WTC11 (cell line): ENCODE data around the gene GRK2. TPM values are rescaled to one million over a fixed set of nuclear protein-coding genes. Genes with fewer than 3 reads are reported as not detected.

Source experiments
- ATF6 ChIP-seq: sonication (generic); formaldehyde crosslinking; IDR thresholded peaks from 2 replicates; pipeline ENCODE4 v1.8.1; 2023; ENCODE audit warnings: mild to moderate bottlenecking, missing genetic modification reagents
- CBFB ChIP-seq: sonication (generic); formaldehyde crosslinking; IDR thresholded peaks from 2 replicates; pipeline ENCODE4 v1.8.1; 2022; ENCODE audit warnings: mild to moderate bottlenecking, low read depth, missing genetic modification reagents
- ESRRA ChIP-seq: sonication (generic); formaldehyde crosslinking; IDR thresholded peaks from 2 replicates; pipeline ENCODE4 v1.8.1; 2022; ENCODE audit warnings: mild to moderate bottlenecking, missing genetic modification reagents, borderline replicate concordance
- FOXP4 ChIP-seq: sonication (generic); formaldehyde crosslinking; IDR thresholded peaks from 2 replicates; pipeline ENCODE4 v1.8.0; 2022; ENCODE audit warnings: mild to moderate bottlenecking, missing genetic modification reagents
- MAX ChIP-seq: sonication (generic); formaldehyde crosslinking; IDR thresholded peaks from 2 replicates; pipeline ENCODE4 v1.8.0; 2022; ENCODE audit warnings: mild to moderate bottlenecking, missing genetic modification reagents
- NFYB ChIP-seq: sonication (generic); formaldehyde crosslinking; conservative IDR thresholded peaks from 2 replicates; pipeline ENCODE4 v1.8.0; 2022; ENCODE audit warnings: low read depth, missing genetic modification reagents
- SMAD3 ChIP-seq: sonication (generic); formaldehyde crosslinking; IDR thresholded peaks from 2 replicates; pipeline ENCODE4 v1.8.0; 2022; ENCODE audit warnings: missing genetic modification reagents, mild to moderate bottlenecking, borderline replicate concordance
- SMAD4 ChIP-seq: sonication (generic); formaldehyde crosslinking; IDR thresholded peaks from 2 replicates; pipeline ENCODE4 v1.8.0; 2022; ENCODE audit warnings: mild to moderate bottlenecking, missing genetic modification reagents
- SOX15 ChIP-seq: fragments of 250-450 bp; sonication (Bioruptor Pico); IDR thresholded peaks from 2 replicates; pipeline ENCODE4 v1.9.0; 2021; ENCODE audit warnings: mild to moderate bottlenecking
- STAT6 ChIP-seq: sonication (generic); formaldehyde crosslinking; conservative IDR thresholded peaks from 2 replicates; pipeline ENCODE4 v1.8.1; 2023; ENCODE audit warnings: mild to moderate bottlenecking, low read depth, missing genetic modification reagents, moderate library complexity
- TEAD1 ChIP-seq: sonication (generic); formaldehyde crosslinking; IDR thresholded peaks from 2 replicates; pipeline ENCODE4 v1.8.0; 2022; ENCODE audit warnings: mild to moderate bottlenecking, missing genetic modification reagents
- ZBTB21 ChIP-seq: sonication (generic); formaldehyde crosslinking; IDR thresholded peaks from 2 replicates; pipeline ENCODE4 v1.8.1; 2023; ENCODE audit warnings: mild to moderate bottlenecking, missing genetic modification reagents, borderline replicate concordance
- ZMAT4 ChIP-seq: fragments of 250-450 bp; sonication (Bioruptor Pico); IDR thresholded peaks from 2 replicates; pipeline ENCODE4 v1.9.0; 2021; ENCODE audit warnings: mild to moderate bottlenecking
- ZNF317 ChIP-seq: sonication (generic); formaldehyde crosslinking; IDR thresholded peaks from 2 replicates; pipeline ENCODE4 v1.8.1; 2023; ENCODE audit warnings: low read depth, mild to moderate bottlenecking, moderate library complexity, missing genetic modification reagents, borderline replicate concordance
- ZNF671 ChIP-seq: fragments of 250-450 bp; sonication (Bioruptor Pico); IDR thresholded peaks from 2 replicates; pipeline ENCODE4 v1.8.0; 2021; ENCODE audit warnings: mild to moderate bottlenecking
- total RNA-seq: library from RNA; stranded (reverse); gene quantifications from 3 replicates; pipeline ENCODE4 v1.2.3, GENCODE V29; 2021
- TF ChIP-seq, protein P1 (sequence below): fragments of 250-450 bp; sonication (Bioruptor Pico); IDR thresholded peaks from 2 replicates; pipeline ENCODE4 v1.9.0; 2021; ENCODE audit warnings: moderate library complexity, mild to moderate bottlenecking, inconsistent platforms, borderline replicate concordance
- TF ChIP-seq, protein P2 (sequence below): fragments of 250-450 bp; sonication (Bioruptor Pico); IDR thresholded peaks from 2 replicates; pipeline ENCODE4 v2.1.2; 2022; ENCODE audit warnings: mild to moderate bottlenecking, moderate library complexity
- TF ChIP-seq, protein P3 (sequence below): sonication (generic); formaldehyde crosslinking; IDR thresholded peaks from 2 replicates; pipeline ENCODE4 v1.8.1; 2022; ENCODE audit warnings: mild to moderate bottlenecking, moderate library complexity, missing genetic modification reagents
- TF ChIP-seq, protein P4 (sequence below): sonication (generic); formaldehyde crosslinking; IDR thresholded peaks from 2 replicates; pipeline ENCODE4 v1.8.1; 2022; ENCODE audit warnings: low read depth, mild to moderate bottlenecking, moderate library complexity, missing genetic modification reagents, borderline replicate concordance
- TF ChIP-seq, protein P5 (sequence below): fragments of 250-450 bp; sonication (Bioruptor Pico); IDR thresholded peaks from 2 replicates; pipeline ENCODE4 v1.9.0; 2021; ENCODE audit warnings: mild to moderate bottlenecking, borderline replicate concordance

The GRK2 gene
- total RNA-seq, 1 experiment from 2014 or later, result 68.1 TPM

DNA sequence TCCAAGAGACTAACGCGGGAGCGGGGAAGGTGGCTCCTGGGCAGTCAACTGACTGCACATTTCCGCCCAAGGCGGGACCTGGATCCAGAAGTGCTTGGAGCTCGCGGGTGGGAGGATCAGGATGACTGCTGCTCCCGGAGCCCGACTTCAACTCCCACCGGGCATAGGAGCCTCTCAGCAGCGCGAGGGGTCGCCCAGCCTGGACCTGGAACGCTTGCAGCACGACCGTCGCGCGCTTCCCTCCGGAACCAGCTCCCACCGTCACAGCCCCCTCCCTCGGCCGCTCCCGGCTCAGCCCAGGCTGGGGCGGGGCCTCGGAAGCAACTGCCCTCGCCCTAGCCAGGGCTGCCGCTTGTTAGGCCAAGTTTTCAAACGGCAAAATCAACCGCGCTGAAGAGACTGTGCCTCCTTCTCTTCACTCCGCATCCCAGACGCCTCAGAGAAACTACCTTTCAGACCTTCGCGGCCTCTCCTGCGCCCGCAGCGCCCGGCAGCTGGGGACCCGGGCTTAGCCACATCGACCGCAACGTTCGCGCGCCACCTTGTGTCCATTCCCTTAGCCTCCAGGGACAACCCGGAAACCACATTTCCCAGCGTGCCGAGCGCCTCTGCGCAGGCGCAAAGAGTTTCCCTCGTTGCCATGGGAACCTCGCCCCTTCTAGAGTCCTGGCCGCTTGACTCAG is 51.1 kb downstream of the GRK2 start (continued):
- TF ChIP-seq STAT6 (CRISPR knock-in tag) (no peak), SMAD4 (CRISPR knock-in tag) (no peak), ZMAT4 (CRISPR knock-in tag) (no peak), CBFB (CRISPR knock-in tag) (no peak), NFYB (CRISPR knock-in tag) (no peak), ZBTB21 (no peak), SMAD3 (CRISPR knock-in tag) (no peak), MAX (CRISPR knock-in tag) (peak; percentile 59; the same call in 1 of the 2 replicates), ATF6 (CRISPR knock-in tag) (no peak), SOX15 (no peak), FOXP4 (CRISPR knock-in tag) (0 out of 2 replicates have a peak, but pooled peaks have one; percentile 30), ESRRA (CRISPR knock-in tag) (0 out of 2 replicates have a peak, but pooled peaks have one; percentile 15), TEAD1 (no peak), ZNF671 (CRISPR knock-in tag) (no peak), ZNF317 (CRISPR knock-in tag) (no peak)
- TF ChIP-seq, protein P1, sequence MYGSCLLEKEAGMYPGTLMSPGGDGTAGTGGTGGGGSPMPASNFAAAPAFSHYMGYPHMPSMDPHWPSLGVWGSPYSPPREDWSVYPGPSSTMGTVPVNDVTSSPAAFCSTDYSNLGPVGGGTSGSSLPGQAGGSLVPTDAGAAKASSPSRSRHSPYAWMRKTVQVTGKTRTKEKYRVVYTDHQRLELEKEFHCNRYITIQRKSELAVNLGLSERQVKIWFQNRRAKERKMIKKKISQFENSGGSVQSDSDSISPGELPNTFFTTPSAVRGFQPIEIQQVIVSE (CRISPR knock-in tag), result no peak
- TF ChIP-seq, protein P2, sequence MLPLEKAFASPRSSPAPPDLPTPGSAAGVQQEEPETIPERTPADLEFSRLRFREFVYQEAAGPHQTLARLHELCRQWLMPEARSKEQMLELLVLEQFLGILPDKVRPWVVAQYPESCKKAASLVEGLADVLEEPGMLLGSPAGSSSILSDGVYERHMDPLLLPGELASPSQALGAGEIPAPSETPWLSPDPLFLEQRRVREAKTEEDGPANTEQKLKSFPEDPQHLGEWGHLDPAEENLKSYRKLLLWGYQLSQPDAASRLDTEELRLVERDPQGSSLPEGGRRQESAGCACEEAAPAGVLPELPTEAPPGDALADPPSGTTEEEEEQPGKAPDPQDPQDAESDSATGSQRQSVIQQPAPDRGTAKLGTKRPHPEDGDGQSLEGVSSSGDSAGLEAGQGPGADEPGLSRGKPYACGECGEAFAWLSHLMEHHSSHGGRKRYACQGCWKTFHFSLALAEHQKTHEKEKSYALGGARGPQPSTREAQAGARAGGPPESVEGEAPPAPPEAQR (CRISPR knock-in tag), result no peak
- TF ChIP-seq, protein P3, sequence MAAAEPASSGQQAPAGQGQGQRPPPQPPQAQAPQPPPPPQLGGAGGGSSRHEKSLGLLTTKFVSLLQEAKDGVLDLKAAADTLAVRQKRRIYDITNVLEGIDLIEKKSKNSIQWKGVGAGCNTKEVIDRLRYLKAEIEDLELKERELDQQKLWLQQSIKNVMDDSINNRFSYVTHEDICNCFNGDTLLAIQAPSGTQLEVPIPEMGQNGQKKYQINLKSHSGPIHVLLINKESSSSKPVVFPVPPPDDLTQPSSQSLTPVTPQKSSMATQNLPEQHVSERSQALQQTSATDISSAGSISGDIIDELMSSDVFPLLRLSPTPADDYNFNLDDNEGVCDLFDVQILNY (CRISPR knock-in tag), result no peak; the same call in 1 of the 2 replicates
- TF ChIP-seq, protein P4, sequence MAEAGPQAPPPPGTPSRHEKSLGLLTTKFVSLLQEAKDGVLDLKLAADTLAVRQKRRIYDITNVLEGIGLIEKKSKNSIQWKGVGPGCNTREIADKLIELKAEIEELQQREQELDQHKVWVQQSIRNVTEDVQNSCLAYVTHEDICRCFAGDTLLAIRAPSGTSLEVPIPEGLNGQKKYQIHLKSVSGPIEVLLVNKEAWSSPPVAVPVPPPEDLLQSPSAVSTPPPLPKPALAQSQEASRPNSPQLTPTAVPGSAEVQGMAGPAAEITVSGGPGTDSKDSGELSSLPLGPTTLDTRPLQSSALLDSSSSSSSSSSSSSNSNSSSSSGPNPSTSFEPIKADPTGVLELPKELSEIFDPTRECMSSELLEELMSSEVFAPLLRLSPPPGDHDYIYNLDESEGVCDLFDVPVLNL, result no peak
- TF ChIP-seq, protein P5, sequence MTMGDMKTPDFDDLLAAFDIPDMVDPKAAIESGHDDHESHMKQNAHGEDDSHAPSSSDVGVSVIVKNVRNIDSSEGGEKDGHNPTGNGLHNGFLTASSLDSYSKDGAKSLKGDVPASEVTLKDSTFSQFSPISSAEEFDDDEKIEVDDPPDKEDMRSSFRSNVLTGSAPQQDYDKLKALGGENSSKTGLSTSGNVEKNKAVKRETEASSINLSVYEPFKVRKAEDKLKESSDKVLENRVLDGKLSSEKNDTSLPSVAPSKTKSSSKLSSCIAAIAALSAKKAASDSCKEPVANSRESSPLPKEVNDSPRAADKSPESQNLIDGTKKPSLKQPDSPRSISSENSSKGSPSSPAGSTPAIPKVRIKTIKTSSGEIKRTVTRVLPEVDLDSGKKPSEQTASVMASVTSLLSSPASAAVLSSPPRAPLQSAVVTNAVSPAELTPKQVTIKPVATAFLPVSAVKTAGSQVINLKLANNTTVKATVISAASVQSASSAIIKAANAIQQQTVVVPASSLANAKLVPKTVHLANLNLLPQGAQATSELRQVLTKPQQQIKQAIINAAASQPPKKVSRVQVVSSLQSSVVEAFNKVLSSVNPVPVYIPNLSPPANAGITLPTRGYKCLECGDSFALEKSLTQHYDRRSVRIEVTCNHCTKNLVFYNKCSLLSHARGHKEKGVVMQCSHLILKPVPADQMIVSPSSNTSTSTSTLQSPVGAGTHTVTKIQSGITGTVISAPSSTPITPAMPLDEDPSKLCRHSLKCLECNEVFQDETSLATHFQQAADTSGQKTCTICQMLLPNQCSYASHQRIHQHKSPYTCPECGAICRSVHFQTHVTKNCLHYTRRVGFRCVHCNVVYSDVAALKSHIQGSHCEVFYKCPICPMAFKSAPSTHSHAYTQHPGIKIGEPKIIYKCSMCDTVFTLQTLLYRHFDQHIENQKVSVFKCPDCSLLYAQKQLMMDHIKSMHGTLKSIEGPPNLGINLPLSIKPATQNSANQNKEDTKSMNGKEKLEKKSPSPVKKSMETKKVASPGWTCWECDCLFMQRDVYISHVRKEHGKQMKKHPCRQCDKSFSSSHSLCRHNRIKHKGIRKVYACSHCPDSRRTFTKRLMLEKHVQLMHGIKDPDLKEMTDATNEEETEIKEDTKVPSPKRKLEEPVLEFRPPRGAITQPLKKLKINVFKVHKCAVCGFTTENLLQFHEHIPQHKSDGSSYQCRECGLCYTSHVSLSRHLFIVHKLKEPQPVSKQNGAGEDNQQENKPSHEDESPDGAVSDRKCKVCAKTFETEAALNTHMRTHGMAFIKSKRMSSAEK (CRISPR knock-in tag), result no peak
